Trophoblast cell (in vitro differentiated cells and primary cell): ENCODE measurements around the gene FHIT.

Experiments
- DNase-seq, 2 donors: peaks; one replicate each; pipeline ENCODE4 v3.0.0-alpha.2; 2016
- H2AFZ ChIP-seq: 2 replicates; pipeline ENCODE4 v1.6.1; 2013; ENCODE audit warnings: low read length, moderate library complexity, mild to moderate bottlenecking; ENCODE audit not compliant: insufficient read depth, poor library complexity
- H2AK5ac ChIP-seq: 2 replicates; pipeline ENCODE4 v1.6.1; 2013; ENCODE audit warnings: mild to moderate bottlenecking, low read length
- H2BK120ac ChIP-seq: 2 replicates; pipeline ENCODE4 v1.6.1; 2013; ENCODE audit warnings: low read length, mild to moderate bottlenecking, moderate library complexity; ENCODE audit not compliant: insufficient read depth, poor library complexity
- H2BK12ac ChIP-seq: 2 replicates; pipeline ENCODE4 v1.6.1; 2013; ENCODE audit warnings: mild to moderate bottlenecking, low read length, moderate library complexity
- H2BK5ac ChIP-seq: 2 replicates; pipeline ENCODE4 v1.6.1; 2013; ENCODE audit warnings: low read length, low read depth, moderate library complexity, mild to moderate bottlenecking; ENCODE audit not compliant: poor library complexity
- H3K14ac ChIP-seq: 2 replicates; pipeline ENCODE4 v1.6.1; 2013; ENCODE audit warnings: mild to moderate bottlenecking, low read length
- H3K18ac ChIP-seq: 2 replicates; pipeline ENCODE4 v1.6.1; 2013; ENCODE audit warnings: mild to moderate bottlenecking, low read length
- H3K23ac ChIP-seq: 2 replicates; pipeline ENCODE4 v1.6.1; 2013; ENCODE audit warnings: low read length
- H3K27ac ChIP-seq: 2 replicates; pipeline ENCODE4 v1.5.1; 2013; ENCODE audit warnings: low read depth, mild to moderate bottlenecking, inconsistent platforms, low read length, moderate library complexity
- H3K27me3 ChIP-seq: 2 replicates; pipeline ENCODE4 v1.6.1; 2013; ENCODE audit warnings: inconsistent platforms, mild to moderate bottlenecking, low read length, moderate library complexity; ENCODE audit not compliant: insufficient read depth
- H3K36me3 ChIP-seq, 2 experiments: 1 replicate in 1 of 2; 2 replicates in 1 of 2; pipeline ENCODE4 v1.6.1; 2013; ENCODE audit warnings: low read length in 2 of 2, mild to moderate bottlenecking in 2 of 2, moderate library complexity in 1 of 2; ENCODE audit not compliant: insufficient read depth in 2 of 2, control insufficient read depth in 1 of 2
- H3K4ac ChIP-seq: 2 replicates; pipeline ENCODE4 v1.6.1; 2013; ENCODE audit warnings: low read depth, mild to moderate bottlenecking, low read length, moderate library complexity
- H3K4me1 ChIP-seq, 2 experiments: 1 replicate in 1 of 2; 2 replicates in 1 of 2; pipeline ENCODE4 v1.6.1; 2013; ENCODE audit warnings: low read length in 2 of 2, mild to moderate bottlenecking in 2 of 2, moderate library complexity in 1 of 2; ENCODE audit not compliant: insufficient read depth in 2 of 2, control insufficient read depth in 1 of 2
- H3K4me2 ChIP-seq: 2 replicates; pipeline ENCODE4 v1.6.1; 2013; ENCODE audit warnings: inconsistent platforms, mild to moderate bottlenecking, low read length, moderate library complexity
- H3K4me3 ChIP-seq: 2 replicates; pipeline ENCODE4 v1.5.1; 2013; ENCODE audit warnings: mild to moderate bottlenecking, low read depth, low read length, inconsistent platforms
- H3K79me1 ChIP-seq: one replicate; pipeline ENCODE4 v1.6.1; 2013; ENCODE audit warnings: low read length
- H3K79me2 ChIP-seq: 2 replicates; pipeline ENCODE4 v1.6.1; 2013; ENCODE audit warnings: low read length, mild to moderate bottlenecking; ENCODE audit not compliant: control insufficient read depth, insufficient read depth, poor library complexity
- H3K9ac ChIP-seq: 2 replicates; pipeline ENCODE4 v1.6.1; 2013; ENCODE audit warnings: mild to moderate bottlenecking, low read length
- H3K9me3 ChIP-seq: 2 replicates; pipeline ENCODE4 v1.6.1; 2013; ENCODE audit warnings: low read depth, mild to moderate bottlenecking, control low read depth, inconsistent platforms, low read length; ENCODE audit not compliant: insufficient read depth
- H4K12ac ChIP-seq: 2 replicates; pipeline ENCODE4 v1.6.1; 2013; ENCODE audit warnings: low read depth, mild to moderate bottlenecking, low read length, moderate library complexity
- H4K8ac ChIP-seq: 2 replicates; pipeline ENCODE4 v1.6.1; 2013; ENCODE audit warnings: low read depth, mild to moderate bottlenecking, low read length, moderate library complexity
- H4K91ac ChIP-seq: one replicate; pipeline ENCODE4 v1.6.1; 2013; ENCODE audit warnings: low read depth, mild to moderate bottlenecking, low read length, moderate library complexity
- WGBS: extraction: QIAGEN DNeasy Blood & Tissue Kit; methylation state at CpG from one replicate; pipeline ENCODE4 v1.1.7; 2013; ENCODE audit warnings: missing lambda C conversion rate; ENCODE audit not compliant: insufficient read length, insufficient coverage; ENCODE audit errors: extremely low coverage; 5-methylcytosine and 5-hydroxymethylcytosine counted together

FHIT gene

GRCh38 chr3:60979461-60980341, 271.6 kb downstream of the FHIT start:
- no peak overlapping the region for H4K12ac ChIP-seq

GRCh38 chr3:60973321-60973720, 277.9 kb downstream of the FHIT start:
- Histone ChIP-seq H3K27me3 (no peaks in the 10 kb centered on the region), H3K4ac (no peak overlapping the region), H3K36me3 (no peaks in the 10 kb centered on the region), H3K9ac (no peak overlapping the region), H3K4me2 (no peak overlapping the region), H4K8ac (no peak overlapping the region), H3K4me3 (no peak overlapping the region), H2BK5ac (no peak overlapping the region), H4K12ac (no peak overlapping the region), H3K23ac (no peak overlapping the region), H3K14ac (no peak overlapping the region), H3K9me3 (no peaks in the 10 kb centered on the region), H2BK120ac (no peak overlapping the region), H2AK5ac (no peak overlapping the region), H3K4me1 (no peaks in the 10 kb centered on the region), H3K18ac (no peak overlapping the region), H2AFZ (no peak overlapping the region), H4K91ac (no peak overlapping the region), H2BK12ac (no peak overlapping the region), H3K79me1 (no peaks in the 10 kb centered on the region), H3K27ac (no peak overlapping the region), H3K79me2 (no peaks in the 10 kb centered on the region)
- no peak for DNase-seq
- no CpG with 5 or more reads among the region's 1 CpG for WGBS

More at GRCh38 chr3:60979461-60980341, 271.6 kb downstream of the FHIT start:
- H2AFZ ChIP-seq, result no peak overlapping the region
- H3K18ac ChIP-seq, result no peak overlapping the region
- H3K27ac ChIP-seq, result peak overlapping the region; percentile 0
- H3K4me2 ChIP-seq, result peak overlapping the region; percentile 13
- peak in 1 of 2 donors; percentile 78 for DNase-seq
- no peak overlapping the region for H3K4me3 ChIP-seq
- peak overlapping the region; percentile 42 for H2BK12ac ChIP-seq
- H3K27me3 ChIP-seq, result no peaks in the 10 kb centered on the region
- H2BK5ac ChIP-seq, result peak overlapping the region; percentile 29
- H3K4ac ChIP-seq, result no peak overlapping the region
- peaks cover 3% of the 10 kb centered on the region for H3K79me1 ChIP-seq
- no peak overlapping the region for H3K14ac ChIP-seq
- peak overlapping the region; percentile 36 for H4K8ac ChIP-seq
- H3K9me3 ChIP-seq, result peaks cover 5% of the 10 kb centered on the region
- H3K9ac ChIP-seq, result no peak overlapping the region
- peak overlapping the region; percentile 30 for H4K91ac ChIP-seq
- no CpG with 5 or more reads among the region's 6 CpGs for WGBS
- H3K36me3 ChIP-seq, result no peaks in the 10 kb centered on the region
- peaks cover 4% of the 10 kb centered on the region in 2 experiments for H3K4me1 ChIP-seq
- H2AK5ac ChIP-seq, result no peak overlapping the region
- no peaks in the 10 kb centered on the region for H3K79me2 ChIP-seq
- H3K23ac ChIP-seq, result no peak overlapping the region
- no peak overlapping the region for H2BK120ac ChIP-seq

- Histone ChIP-seq H2BK120ac (no peak overlapping the region), H3K18ac (no peak overlapping the region), H2BK5ac (no peak overlapping the region), H3K4me3 (no peak overlapping the region), H3K27me3 (no peaks in the 10 kb centered on the region), H2BK12ac (no peak overlapping the region), H3K14ac (no peak overlapping the region), H3K36me3 (no peaks in the 10 kb centered on the region), H4K91ac (no peak overlapping the region), H2AK5ac (no peak overlapping the region), H3K79me2 (no peaks in the 10 kb centered on the region), H3K79me1 (no peaks in the 10 kb centered on the region), H2AFZ (no peak overlapping the region), H3K9ac (no peak overlapping the region), H3K4ac (no peak overlapping the region), H3K27ac (no peak overlapping the region), H4K12ac (no peak overlapping the region), H3K4me1 (no peaks in the 10 kb centered on the region), H3K23ac (no peak overlapping the region), H3K4me2 (no peak overlapping the region), H4K8ac (no peak overlapping the region), H3K9me3 (no peaks in the 10 kb centered on the region)
- DNase-seq, result no peak
Measured at GRCh38 chr3:60972599-60972998, 278.7 kb downstream of the FHIT start.

GRCh38 chr3:60970850-60971249, 280.4 kb downstream of the FHIT start:
- H2AFZ ChIP-seq, result no peak overlapping the region
- no peak overlapping the region for H3K4ac ChIP-seq
- H3K18ac ChIP-seq, result no peak overlapping the region
- no peak overlapping the region for H2AK5ac ChIP-seq
- H3K14ac ChIP-seq, result no peak overlapping the region
- H3K9me3 ChIP-seq, result peaks cover 4% of the 10 kb centered on the region
- H3K9ac ChIP-seq, result no peak overlapping the region
- no peak overlapping the region for H4K12ac ChIP-seq
- no peak overlapping the region for H3K4me3 ChIP-seq
- WGBS, result no CpG with 5 or more reads among the region's 4 CpGs
- no peak overlapping the region for H4K8ac ChIP-seq
- no peaks in the 10 kb centered on the region for H3K79me1 ChIP-seq
- H3K36me3 ChIP-seq, result no peaks in the 10 kb centered on the region
- H3K4me1 ChIP-seq, result no peaks in the 10 kb centered on the region
- H3K79me2 ChIP-seq, result no peaks in the 10 kb centered on the region
- no peak overlapping the region for H3K23ac ChIP-seq
- no peak overlapping the region for H2BK120ac ChIP-seq
- no peak overlapping the region for H4K91ac ChIP-seq
- H2BK12ac ChIP-seq, result no peak overlapping the region
- no peaks in the 10 kb centered on the region for H3K27me3 ChIP-seq
- no peak overlapping the region for H2BK5ac ChIP-seq
- no peak overlapping the region for H3K4me2 ChIP-seq
- no peak overlapping the region for H3K27ac ChIP-seq
- no peak for DNase-seq
